ENCODE measurements around the gene HESX1. TPM values are rescaled to one million over a fixed set of nuclear protein-coding genes. Genes with fewer than 3 reads are reported as not detected.

Gene HESX1
- polyA plus RNA-seq (2013, experiment 1 of 2): 3.3 TPM
- polyA plus RNA-seq (2013, experiment 2 of 2): 3.0 TPM

- 0% methylated on average over 2 to 4 of the region's 4 CpGs for WGBS, 2 experiments (ENCODE audit: insufficient coverage in 2 of 2)
- no peak within 1 kb of the TSS for H3K4me3 ChIP-seq (ENCODE audit: extremely low read depth, insufficient read depth, low read length, poor library complexity, severe bottlenecking)
These were observed at the start of gene HESX1 for GRCh38 chr3:57199895-57200297. Gene HESX1 (minus strand): TSS chr3:57199978. CDS start chr3:57199918, 60 bp downstream.

GRCh38 chr3:57244946-57245345, 45.2 kb upstream of the HESX1 start:
- WGBS, 2 experiments (ENCODE audit: insufficient coverage in 2 of 2): 100% methylated on average over 1 of the region's 2 CpGs; no CpG with 5 or more reads in 1 of the 2 experiments
- H3K4me3 ChIP-seq (ENCODE audit: extremely low read depth, insufficient read depth, low read length, poor library complexity, severe bottlenecking): no peak overlapping the region
- H3K27ac ChIP-seq (ENCODE audit: low read depth, low read length, severe bottlenecking): no peak overlapping the region
- H3K36me3 ChIP-seq (ENCODE audit: control insufficient read depth, insufficient read depth, low read length): peaks cover 62% of the 10 kb centered on the region
- peaks cover 6% of the 10 kb centered on the region for H3K4me1 ChIP-seq (ENCODE audit: control insufficient read depth, insufficient read depth, low read length, poor library complexity, severe bottlenecking)
- H3K9me3 ChIP-seq (ENCODE audit: control insufficient read depth, low read length): no peaks in the 10 kb centered on the region

More at GRCh38 chr3:57199895-57200297, at the start of gene HESX1:
- Histone ChIP-seq H3K4me1 (ENCODE audit: control insufficient read depth, insufficient read depth, low read length, poor library complexity, severe bottlenecking) (no peaks in the 10 kb centered on the region), H3K27ac (ENCODE audit: low read depth, low read length, severe bottlenecking) (no peak within 1 kb of the TSS), H3K36me3 (ENCODE audit: control insufficient read depth, insufficient read depth, low read length) (no peaks in the 10 kb centered on the region), H3K9me3 (ENCODE audit: control insufficient read depth, low read length) (no peaks in the 10 kb centered on the region)

GRCh38 chr3:57234613-57235575, 35.1 kb upstream of the HESX1 start:
- no peak overlapping the region for H3K27ac ChIP-seq (ENCODE audit: low read depth, low read length, severe bottlenecking)
- peaks cover 15% of the 10 kb centered on the region for H3K36me3 ChIP-seq (ENCODE audit: control insufficient read depth, insufficient read depth, low read length)
- no peak overlapping the region for H3K4me3 ChIP-seq (ENCODE audit: extremely low read depth, insufficient read depth, low read length, poor library complexity, severe bottlenecking)
- 98 to 100% methylated on average over 5 to 7 of the region's 13 CpGs for WGBS, 2 experiments (ENCODE audit: insufficient coverage in 2 of 2)
- no peaks in the 10 kb centered on the region for H3K9me3 ChIP-seq (ENCODE audit: control insufficient read depth, low read length)
- no peaks in the 10 kb centered on the region for H3K4me1 ChIP-seq (ENCODE audit: control insufficient read depth, insufficient read depth, low read length, poor library complexity, severe bottlenecking)

- Histone ChIP-seq H3K36me3 (ENCODE audit: control insufficient read depth, insufficient read depth, low read length) (peaks cover 10% of the 10 kb centered on the region), H3K9me3 (ENCODE audit: control insufficient read depth, low read length) (no peaks in the 10 kb centered on the region), H3K4me3 (ENCODE audit: extremely low read depth, insufficient read depth, low read length, poor library complexity, severe bottlenecking) (no peak overlapping the region), H3K4me1 (ENCODE audit: control insufficient read depth, insufficient read depth, low read length, poor library complexity, severe bottlenecking) (peaks cover 9% of the 10 kb centered on the region), H3K27ac (ENCODE audit: low read depth, low read length, severe bottlenecking) (no peak overlapping the region)
- no CpG with 5 or more reads among the region's 2 CpGs for WGBS, 2 experiments (ENCODE audit: insufficient coverage in 2 of 2)
These were observed 34.0 kb upstream of the HESX1 start for GRCh38 chr3:57233799-57234198.

- Histone ChIP-seq H3K27ac (ENCODE audit: low read depth, low read length, severe bottlenecking) (no peak overlapping the region), H3K9me3 (ENCODE audit: control insufficient read depth, low read length) (no peaks in the 10 kb centered on the region), H3K4me1 (ENCODE audit: control insufficient read depth, insufficient read depth, low read length, poor library complexity, severe bottlenecking) (peaks cover 15% of the 10 kb centered on the region), H3K36me3 (ENCODE audit: control insufficient read depth, insufficient read depth, low read length) (no peaks in the 10 kb centered on the region), H3K4me3 (ENCODE audit: extremely low read depth, insufficient read depth, low read length, poor library complexity, severe bottlenecking) (no peak overlapping the region)
- 100% methylated on average over 1 of the region's 2 CpGs; no CpG with 5 or more reads in 1 of the 2 experiments for WGBS, 2 experiments (ENCODE audit: insufficient coverage in 2 of 2)
These were observed 30.2 kb upstream of the HESX1 start for GRCh38 chr3:57230006-57230405.

- H3K27ac ChIP-seq (ENCODE audit: low read depth, low read length, severe bottlenecking): peak overlapping the region; percentile 29
- peak overlapping the region; percentile 73 for H3K4me3 ChIP-seq (ENCODE audit: extremely low read depth, insufficient read depth, low read length, poor library complexity, severe bottlenecking)
- no peaks in the 10 kb centered on the region for H3K36me3 ChIP-seq (ENCODE audit: control insufficient read depth, insufficient read depth, low read length)
- H3K9me3 ChIP-seq (ENCODE audit: control insufficient read depth, low read length): no peaks in the 10 kb centered on the region
- H3K4me1 ChIP-seq (ENCODE audit: control insufficient read depth, insufficient read depth, low read length, poor library complexity, severe bottlenecking): peaks cover 15% of the 10 kb centered on the region
- 0 to 1% methylated on average over 53 to 55 of the region's 70 CpGs for WGBS, 2 experiments (ENCODE audit: insufficient coverage in 2 of 2)
These were observed 28.4 kb upstream of the HESX1 start for GRCh38 chr3:57227930-57228751.

GRCh38 chr3:57227204-57227929, 27.6 kb upstream of the HESX1 start, which contains the start of gene APPL1:
Gene APPL1 (plus strand): TSS chr3:57227729. CDS start chr3:57227884, 155 bp downstream.
- no peaks in the 10 kb centered on the region for H3K9me3 ChIP-seq (ENCODE audit: control insufficient read depth, low read length)
- no peaks in the 10 kb centered on the region for H3K36me3 ChIP-seq (ENCODE audit: control insufficient read depth, insufficient read depth, low read length)
- peak within 1 kb of the TSS; percentile 73 for H3K4me3 ChIP-seq (ENCODE audit: extremely low read depth, insufficient read depth, low read length, poor library complexity, severe bottlenecking)
- H3K27ac ChIP-seq (ENCODE audit: low read depth, low read length, severe bottlenecking): peak within 1 kb of the TSS; percentile 79
- WGBS, 2 experiments (ENCODE audit: insufficient coverage in 2 of 2): 4% methylated on average over 34 to 55 of the region's 71 CpGs
- H3K4me1 ChIP-seq (ENCODE audit: control insufficient read depth, insufficient read depth, low read length, poor library complexity, severe bottlenecking): peaks cover 15% of the 10 kb centered on the region

- H3K9me3 ChIP-seq (ENCODE audit: control insufficient read depth, low read length): no peaks in the 10 kb centered on the region
- peaks cover 15% of the 10 kb centered on the region for H3K4me1 ChIP-seq (ENCODE audit: control insufficient read depth, insufficient read depth, low read length, poor library complexity, severe bottlenecking)
- H3K36me3 ChIP-seq (ENCODE audit: control insufficient read depth, insufficient read depth, low read length): no peaks in the 10 kb centered on the region
- no peak overlapping the region for H3K4me3 ChIP-seq (ENCODE audit: extremely low read depth, insufficient read depth, low read length, poor library complexity, severe bottlenecking)
- no peak overlapping the region for H3K27ac ChIP-seq (ENCODE audit: low read depth, low read length, severe bottlenecking)
- WGBS, 2 experiments (ENCODE audit: insufficient coverage in 2 of 2): no CpG with 5 or more reads among the region's 2 CpGs
These were observed 26.4 kb upstream of the HESX1 start for GRCh38 chr3:57226176-57226575.

GRCh38 chr3:57224856-57225255, 25.1 kb upstream of the HESX1 start:
- Histone ChIP-seq H3K27ac (ENCODE audit: low read depth, low read length, severe bottlenecking) (no peak overlapping the region), H3K4me1 (ENCODE audit: control insufficient read depth, insufficient read depth, low read length, poor library complexity, severe bottlenecking) (peaks cover 15% of the 10 kb centered on the region), H3K36me3 (ENCODE audit: control insufficient read depth, insufficient read depth, low read length) (no peaks in the 10 kb centered on the region), H3K9me3 (ENCODE audit: control insufficient read depth, low read length) (no peaks in the 10 kb centered on the region), H3K4me3 (ENCODE audit: extremely low read depth, insufficient read depth, low read length, poor library complexity, severe bottlenecking) (no peak overlapping the region)
- WGBS, 2 experiments (ENCODE audit: insufficient coverage in 2 of 2): 67 to 94% methylated on average over 1 to 2 of the region's 4 CpGs

- Histone ChIP-seq H3K4me3 (ENCODE audit: extremely low read depth, insufficient read depth, low read length, poor library complexity, severe bottlenecking) (no peak overlapping the region), H3K9me3 (ENCODE audit: control insufficient read depth, low read length) (no peaks in the 10 kb centered on the region), H3K27ac (ENCODE audit: low read depth, low read length, severe bottlenecking) (no peak overlapping the region), H3K4me1 (ENCODE audit: control insufficient read depth, insufficient read depth, low read length, poor library complexity, severe bottlenecking) (peaks cover 4% of the 10 kb centered on the region), H3K36me3 (ENCODE audit: control insufficient read depth, insufficient read depth, low read length) (no peaks in the 10 kb centered on the region)
- 75% methylated on average over 1 of the region's 2 CpGs; no CpG with 5 or more reads in 1 of the 2 experiments for WGBS, 2 experiments (ENCODE audit: insufficient coverage in 2 of 2)
These were observed 22.1 kb upstream of the HESX1 start for GRCh38 chr3:57221883-57222282.
